HG03175 (cell line): ENCODE measurements around the gene DAAM2.

Experiments used
- ATAC-seq: cut with Tn5 transposase; IDR thresholded peaks from one replicate; pipeline ENCODE4 v1.9.1; 2021; ENCODE audit warnings: mild to moderate bottlenecking, moderate library complexity; ENCODE audit not compliant: unreplicated experiment

The DAAM2 gene

DNA sequence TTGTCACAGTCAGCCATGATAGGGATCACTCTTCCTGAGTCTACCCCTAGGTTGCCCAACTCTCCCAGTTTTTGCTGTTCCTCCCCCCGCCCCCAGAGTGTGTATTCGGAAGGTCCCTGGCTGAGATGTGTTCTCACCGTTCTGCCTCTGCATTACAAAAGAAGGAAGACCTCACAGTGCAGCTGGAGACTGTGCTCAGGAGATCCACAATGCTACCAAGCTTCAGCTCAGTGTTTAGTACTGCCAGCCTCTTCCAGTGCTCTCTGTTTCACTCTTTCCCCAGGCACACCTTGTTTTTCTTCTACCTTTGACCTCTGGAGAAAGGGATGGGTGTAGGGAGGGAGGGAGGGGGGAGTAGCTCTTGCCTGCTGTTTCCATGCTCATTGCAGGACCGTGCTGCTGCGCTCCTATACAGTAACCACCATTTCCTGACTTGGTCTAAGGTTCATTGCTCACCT lies 155.5 kb downstream of the DAAM2 start:
- ATAC-seq, result no peak

DNA sequence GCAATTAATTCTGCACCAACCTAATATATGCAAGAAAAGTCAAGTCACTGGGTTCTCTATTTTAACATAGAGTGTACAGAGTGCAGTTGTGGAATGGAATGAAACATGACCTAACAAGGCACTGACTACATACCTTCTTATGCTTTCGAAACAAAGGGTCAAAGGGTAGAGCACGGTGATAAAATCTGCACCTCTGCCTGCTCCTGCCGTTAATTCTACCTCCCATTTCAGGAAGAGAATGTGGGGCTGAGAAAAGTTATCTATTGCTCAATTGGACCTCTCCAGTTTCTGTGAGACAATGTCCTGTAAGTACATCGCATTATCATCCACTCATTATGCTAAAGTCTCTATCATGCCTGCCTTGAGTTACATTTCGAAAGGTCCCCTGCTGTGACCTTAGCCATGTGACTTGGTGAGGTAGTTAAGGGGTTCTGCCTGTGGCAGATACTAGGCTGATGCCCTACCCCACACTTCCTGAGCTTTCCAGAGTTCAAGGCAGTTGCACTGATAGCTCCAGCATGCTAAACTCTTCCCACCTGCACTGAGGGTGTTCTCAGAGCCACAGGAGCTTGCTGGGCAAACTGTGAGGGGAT lies 156.1 kb downstream of the DAAM2 start:
- ATAC-seq, result no peak

DNA sequence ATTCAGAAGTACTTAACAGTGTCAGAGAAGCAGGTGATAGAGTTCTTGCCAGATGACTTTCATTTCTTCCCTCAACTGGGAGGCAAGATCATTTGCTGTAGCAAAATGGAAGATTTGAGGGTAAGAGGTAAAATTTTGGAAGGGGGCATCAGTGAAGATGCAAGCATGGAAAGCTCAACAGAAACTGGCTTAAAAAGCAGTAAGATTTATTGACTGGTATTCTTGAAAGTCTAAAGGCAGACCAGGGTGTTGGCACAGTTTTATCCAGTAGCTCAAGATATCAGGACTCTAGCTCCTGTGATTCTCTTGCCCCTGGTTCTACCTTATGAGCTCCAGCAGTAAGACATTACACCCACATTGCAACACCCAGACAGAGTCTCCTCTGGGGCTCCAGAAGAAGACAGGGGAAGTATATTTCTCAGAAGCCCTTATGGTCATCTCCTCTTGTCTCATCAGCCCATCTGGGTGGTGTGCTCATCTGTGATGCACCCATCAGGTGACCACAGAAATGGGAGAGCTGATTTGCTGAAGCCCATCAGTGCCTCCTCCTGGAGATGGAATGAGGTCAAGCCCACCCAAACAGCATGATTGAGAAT lies 158.0 kb downstream of the DAAM2 start:
- ATAC-seq, result no peak

DNA sequence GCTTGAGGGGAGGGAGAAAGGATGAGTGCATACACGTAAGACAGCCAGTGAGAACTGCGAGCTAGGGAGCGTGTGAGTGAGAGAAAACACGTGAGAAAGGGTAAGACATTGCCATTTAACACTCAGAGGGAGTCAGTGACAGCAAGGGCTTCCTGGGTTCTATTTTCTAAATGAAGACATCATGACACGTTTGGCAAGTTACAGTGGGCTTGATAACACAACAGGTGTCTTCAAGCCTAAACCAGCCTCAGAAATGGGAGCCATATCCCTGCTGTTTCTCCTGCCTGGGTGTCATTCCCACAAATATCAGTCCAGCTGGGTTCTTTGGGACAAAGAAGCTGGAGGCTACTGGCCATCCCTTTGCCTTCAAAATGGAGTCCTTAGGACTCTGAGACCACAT lies 159.0 kb downstream of the DAAM2 start:
- ATAC-seq, result no peak

DNA sequence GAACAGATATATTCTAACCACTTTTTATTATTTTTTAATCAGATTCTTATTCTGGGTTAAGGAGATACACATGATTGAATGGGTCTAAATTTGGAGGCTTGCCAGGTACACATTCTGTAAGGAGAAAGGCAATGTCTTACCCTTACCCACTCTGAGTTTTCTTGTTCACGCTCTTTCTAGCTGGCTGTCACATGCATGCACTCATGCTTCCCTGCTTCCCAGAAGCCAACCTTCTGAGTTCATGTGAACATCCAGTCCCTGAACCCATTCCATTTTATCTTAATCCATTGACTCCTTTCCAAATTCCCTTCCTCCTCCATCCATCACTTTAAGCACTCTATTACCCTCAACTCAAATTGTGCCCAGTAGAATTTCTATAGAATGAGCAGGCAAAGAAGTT lies 159.5 kb downstream of the DAAM2 start:
- ATAC-seq, result no peak

DNA sequence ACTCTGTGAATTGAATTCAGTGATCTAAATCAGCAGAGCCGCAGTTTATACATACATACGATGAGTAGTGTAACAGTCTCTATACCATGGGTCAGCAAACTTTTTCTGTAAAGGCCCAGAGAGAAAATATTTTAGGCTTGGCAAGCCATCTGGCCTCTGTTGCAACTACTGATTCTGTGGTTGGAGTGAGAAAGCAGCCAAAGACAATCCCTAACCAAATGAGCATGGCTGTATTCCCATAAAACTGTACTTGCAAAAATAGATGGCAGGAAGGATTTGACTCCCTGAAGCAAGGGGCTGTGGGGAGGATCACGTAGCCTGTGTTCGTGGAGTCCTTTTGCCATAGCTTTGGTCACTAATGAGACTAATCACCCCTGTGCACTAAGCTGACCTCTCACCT lies 160.0 kb downstream of the DAAM2 start:
- no peak for ATAC-seq

DNA sequence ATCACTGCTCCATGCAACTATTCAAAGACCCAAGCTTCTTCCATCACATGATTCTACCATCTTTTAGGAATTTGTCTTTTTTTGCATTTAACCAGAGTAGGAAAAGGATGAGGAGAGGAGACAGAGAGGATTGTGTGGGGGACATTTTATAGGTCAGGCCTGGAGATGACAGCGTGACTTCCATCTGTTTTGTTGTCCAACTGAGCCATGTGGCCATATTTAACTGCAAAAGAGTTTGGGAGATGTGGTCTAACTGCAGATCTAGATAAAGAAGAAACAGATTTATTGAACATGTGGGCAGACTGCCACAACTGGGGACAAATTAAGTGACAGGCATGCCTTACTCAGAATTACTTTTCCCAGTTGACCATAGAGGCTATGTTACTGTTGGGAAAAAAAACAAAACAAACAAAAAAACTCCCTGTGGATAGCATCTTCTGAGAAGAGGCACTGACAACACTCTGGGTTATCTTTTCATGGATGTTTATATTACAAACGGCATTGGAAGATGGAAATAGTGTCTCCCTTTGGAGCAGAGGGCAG lies 161.0 kb downstream of the DAAM2 start:
- ATAC-seq, result no peak
